IPS-18a (cell line): Measurements from ENCODE around the gene NCAPD3.

Source experiments
- H3K27ac ChIP-seq: one replicate; pipeline ENCODE4 v1.5.1; 2013; ENCODE audit warnings: low read length
- H3K27me3 ChIP-seq: one replicate; pipeline ENCODE4 v1.6.1; 2013; ENCODE audit warnings: mild to moderate bottlenecking, low read length; ENCODE audit not compliant: control insufficient read depth, insufficient read depth
- H3K36me3 ChIP-seq: one replicate; pipeline ENCODE4 v1.6.1; 2013; ENCODE audit warnings: low read depth, low read length; ENCODE audit not compliant: control insufficient read depth
- H3K4me1 ChIP-seq: one replicate; pipeline ENCODE4 v1.6.1; 2013; ENCODE audit warnings: low read depth, low read length; ENCODE audit not compliant: control insufficient read depth
- H3K4me3 ChIP-seq: one replicate; pipeline ENCODE4 v1.5.1; 2013; ENCODE audit warnings: low read length
- H3K9ac ChIP-seq: one replicate; pipeline ENCODE4 v1.6.1; 2013; ENCODE audit warnings: mild to moderate bottlenecking, low read length, moderate library complexity
- H3K9me3 ChIP-seq: one replicate; pipeline ENCODE4 v1.6.1; 2013; ENCODE audit warnings: low read depth, low read length; ENCODE audit not compliant: control insufficient read depth

NCAPD3 gene

DNA sequence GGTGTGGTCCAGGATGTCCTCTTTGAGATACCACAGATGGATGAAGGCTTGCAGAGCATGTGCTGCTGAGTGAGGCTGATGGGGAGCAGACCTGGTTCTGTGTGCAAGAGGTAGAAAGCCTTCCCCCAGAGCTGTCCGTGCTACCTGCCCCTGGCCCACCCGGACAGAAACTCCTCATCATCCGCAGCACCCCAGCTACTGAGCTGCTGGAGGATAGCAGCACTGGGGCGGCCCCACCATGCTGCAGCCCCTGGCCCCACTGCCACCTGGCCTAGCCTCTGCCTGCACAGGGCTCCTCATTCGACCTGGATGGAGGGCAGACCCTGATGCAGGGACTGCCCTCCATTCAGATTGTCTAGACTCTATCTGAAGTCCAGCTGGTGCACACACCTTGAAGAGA, 50.5 kb downstream of the NCAPD3 start:
- Histone ChIP-seq H3K4me1 (no peaks in the 10 kb centered on the region), H3K9ac (no peak overlapping the region), H3K9me3 (peaks cover 38% of the 10 kb centered on the region), H3K27ac (no peak overlapping the region), H3K36me3 (peaks cover 87% of the 10 kb centered on the region), H3K27me3 (no peaks in the 10 kb centered on the region), H3K4me3 (no peak overlapping the region)

DNA sequence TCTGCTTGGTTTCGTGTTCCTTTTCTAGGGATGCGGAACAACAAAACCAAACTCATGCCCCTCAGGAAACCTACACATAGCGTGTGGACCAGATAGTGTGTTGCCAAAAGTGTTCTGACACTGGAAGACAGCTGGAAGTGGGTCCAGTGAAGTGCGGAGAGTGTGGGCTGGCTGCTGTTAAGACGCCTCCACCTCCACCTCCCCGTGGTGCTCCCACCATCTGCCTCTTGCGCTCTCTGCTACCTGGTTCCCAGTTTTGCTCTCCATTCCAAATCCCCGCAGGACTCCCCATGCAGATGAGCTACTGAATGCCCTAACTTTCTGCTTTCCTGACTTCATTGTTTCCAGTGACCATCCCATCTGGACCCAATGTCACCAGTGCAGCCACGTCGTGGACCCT, 51.8 kb downstream of the NCAPD3 start:
- H3K27me3 ChIP-seq = no peaks in the 10 kb centered on the region
- peaks cover 81% of the 10 kb centered on the region for H3K36me3 ChIP-seq
- H3K27ac ChIP-seq = no peak overlapping the region
- no peaks in the 10 kb centered on the region for H3K4me1 ChIP-seq
- H3K9me3 ChIP-seq = peaks cover 49% of the 10 kb centered on the region
- H3K4me3 ChIP-seq = no peak overlapping the region
- H3K9ac ChIP-seq = no peak overlapping the region

- Histone ChIP-seq H3K36me3 (peaks cover 71% of the 10 kb centered on the region), H3K9me3 (peaks cover 49% of the 10 kb centered on the region), H3K27me3 (no peaks in the 10 kb centered on the region)
Observed at GRCh38 chr11:134170919-134171281, 52.9 kb downstream of the NCAPD3 start.

GRCh38 chr11:134170177-134170918, 53.4 kb downstream of the NCAPD3 start:
- no peaks in the 10 kb centered on the region for H3K27me3 ChIP-seq
- H3K9ac ChIP-seq = no peak overlapping the region
- H3K27ac ChIP-seq = no peak overlapping the region
- H3K9me3 ChIP-seq = peaks cover 55% of the 10 kb centered on the region
- H3K4me1 ChIP-seq = no peaks in the 10 kb centered on the region
- no peak overlapping the region for H3K4me3 ChIP-seq
- H3K36me3 ChIP-seq = peaks cover 71% of the 10 kb centered on the region

More at GRCh38 chr11:134170919-134171281, 52.9 kb downstream of the NCAPD3 start:
- Histone ChIP-seq H3K9ac (no peak overlapping the region), H3K4me3 (no peak overlapping the region), H3K27ac (no peak overlapping the region), H3K4me1 (no peaks in the 10 kb centered on the region)

GRCh38 chr11:134164490-134165370, 59.0 kb downstream of the NCAPD3 start:
- Histone ChIP-seq H3K4me1 (no peaks in the 10 kb centered on the region), H3K9ac (no peak overlapping the region), H3K36me3 (peaks cover 74% of the 10 kb centered on the region), H3K27ac (no peak overlapping the region), H3K4me3 (peak overlapping the region; percentile 40), H3K27me3 (no peaks in the 10 kb centered on the region), H3K9me3 (peaks cover 77% of the 10 kb centered on the region)

DNA sequence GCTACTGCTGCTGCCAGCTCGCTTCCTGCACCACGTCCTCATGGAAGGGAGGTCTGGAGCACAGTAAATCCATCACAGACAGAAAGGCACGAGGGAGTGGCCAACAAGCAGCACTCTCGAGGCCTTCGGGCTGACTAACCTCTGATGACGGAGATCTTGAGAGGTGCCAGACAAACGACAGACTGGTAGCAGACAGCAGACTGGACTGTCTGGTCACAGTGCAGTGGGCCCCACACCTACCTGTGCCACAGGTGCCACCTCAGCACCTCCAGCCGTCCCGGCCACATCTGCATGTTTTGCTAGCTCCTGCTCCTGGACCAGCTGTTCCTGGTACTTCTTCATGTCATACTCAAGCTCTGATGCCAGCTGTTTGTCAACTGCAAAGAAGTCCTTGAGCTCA, 64.1 kb downstream of the NCAPD3 start:
- Histone ChIP-seq H3K9ac (no peak overlapping the region), H3K4me1 (no peaks in the 10 kb centered on the region), H3K27me3 (no peaks in the 10 kb centered on the region), H3K4me3 (no peak overlapping the region), H3K9me3 (peaks cover 39% of the 10 kb centered on the region), H3K27ac (no peak overlapping the region), H3K36me3 (peaks cover 85% of the 10 kb centered on the region)

- H3K4me1 ChIP-seq = no peaks in the 10 kb centered on the region
- peaks cover 23% of the 10 kb centered on the region for H3K9me3 ChIP-seq
- H3K27me3 ChIP-seq = no peaks in the 10 kb centered on the region
- no peak overlapping the region for H3K4me3 ChIP-seq
- no peak overlapping the region for H3K27ac ChIP-seq
- peaks cover 80% of the 10 kb centered on the region for H3K36me3 ChIP-seq
- H3K9ac ChIP-seq = no peak overlapping the region
Observed at GRCh38 chr11:134158023-134158422, 65.7 kb downstream of the NCAPD3 start.

DNA sequence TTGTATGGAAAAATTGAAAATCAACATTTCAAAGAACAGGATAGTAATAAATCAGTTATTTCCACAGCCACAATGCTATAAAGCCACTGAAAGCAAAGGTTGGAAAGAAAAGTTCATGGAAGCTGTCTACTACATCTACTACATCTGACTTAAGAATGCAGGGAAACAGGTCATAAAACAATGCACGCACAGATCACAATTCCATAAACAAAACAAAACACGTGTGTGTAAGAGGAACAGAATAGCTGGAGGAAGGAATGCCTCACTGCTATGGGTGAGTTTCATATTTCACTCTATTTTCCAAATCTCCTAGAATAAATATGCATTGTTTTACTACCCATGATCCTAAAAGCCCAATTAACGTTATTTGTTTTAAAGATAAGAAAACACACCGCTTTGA, 66.3 kb downstream of the NCAPD3 start:
- Histone ChIP-seq H3K9ac (no peak overlapping the region), H3K27ac (no peak overlapping the region), H3K4me1 (no peaks in the 10 kb centered on the region), H3K4me3 (no peak overlapping the region), H3K9me3 (peaks cover 17% of the 10 kb centered on the region), H3K36me3 (peaks cover 80% of the 10 kb centered on the region), H3K27me3 (no peaks in the 10 kb centered on the region)

DNA sequence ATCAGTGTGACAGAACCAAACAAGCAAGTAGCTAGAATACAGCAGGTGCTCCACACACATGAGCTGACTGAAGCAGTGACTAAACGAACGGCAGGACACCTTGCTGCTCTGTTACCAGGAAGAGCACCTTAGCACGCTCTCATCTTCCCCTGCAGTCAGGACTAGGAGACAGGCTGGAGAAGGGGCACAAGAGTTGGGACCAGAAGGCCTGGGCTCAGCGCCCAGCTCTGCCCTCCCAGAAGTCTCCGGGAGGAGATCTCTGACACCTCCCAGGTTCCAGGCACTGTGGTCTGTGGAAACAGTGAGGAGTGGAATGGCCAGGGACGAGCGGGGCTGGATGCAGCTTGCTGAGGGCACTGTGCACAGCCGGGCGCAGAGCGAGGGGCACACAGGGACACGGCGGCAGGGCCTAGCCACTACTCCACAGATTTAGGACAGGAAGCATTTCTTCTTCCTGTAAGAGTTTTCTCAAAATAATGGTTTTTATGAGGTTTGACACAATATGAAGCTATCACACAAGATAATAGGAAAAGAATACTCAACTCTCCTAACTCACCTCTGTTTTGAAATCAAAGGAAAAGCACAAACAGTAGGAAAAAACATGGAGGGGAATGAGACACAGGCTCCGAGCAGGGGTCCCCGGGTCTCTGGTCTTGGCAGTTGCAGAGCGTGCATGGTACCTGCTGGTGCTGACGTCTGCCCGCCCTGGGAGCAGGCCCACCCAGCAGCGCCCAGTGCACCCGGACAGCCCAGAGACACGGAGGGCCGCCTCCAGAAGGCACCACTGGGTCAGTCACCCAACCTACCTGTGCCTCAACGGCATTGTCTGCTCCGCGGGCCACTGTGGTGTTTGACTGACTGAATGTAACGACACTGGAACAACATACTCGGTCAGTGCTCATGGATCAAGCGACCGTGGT, 67.6 kb downstream of the NCAPD3 start:
- Histone ChIP-seq H3K9ac (no peak overlapping the region), H3K27me3 (no peaks in the 10 kb centered on the region), H3K4me1 (no peaks in the 10 kb centered on the region), H3K4me3 (no peak overlapping the region), H3K36me3 (peaks cover 79% of the 10 kb centered on the region), H3K9me3 (peaks cover 5% of the 10 kb centered on the region), H3K27ac (no peak overlapping the region)

DNA sequence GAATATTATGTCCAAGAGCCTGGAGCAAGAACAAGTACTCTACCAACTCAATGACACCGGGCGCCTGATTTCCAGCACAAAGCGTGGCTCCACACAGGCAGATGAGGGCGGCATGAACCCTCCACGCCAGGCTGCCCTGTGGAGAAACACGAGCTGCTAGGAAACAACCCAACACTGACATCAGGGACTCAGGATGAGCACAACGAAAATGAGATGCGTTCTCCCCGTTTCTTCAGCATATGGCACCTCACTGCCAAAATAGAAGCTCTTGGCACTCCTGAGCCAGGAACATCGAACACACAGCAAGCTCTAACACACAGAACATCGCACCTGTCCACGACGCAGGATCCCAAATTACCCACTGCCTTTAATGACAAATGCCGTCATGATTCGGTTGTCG, 68.3 kb downstream of the NCAPD3 start:
- no peak overlapping the region for H3K4me3 ChIP-seq
- H3K27me3 ChIP-seq = no peaks in the 10 kb centered on the region
- H3K36me3 ChIP-seq = peaks cover 79% of the 10 kb centered on the region
- H3K9ac ChIP-seq = no peak overlapping the region
- no peak overlapping the region for H3K27ac ChIP-seq
- no peaks in the 10 kb centered on the region for H3K4me1 ChIP-seq
- H3K9me3 ChIP-seq = no peaks in the 10 kb centered on the region

DNA sequence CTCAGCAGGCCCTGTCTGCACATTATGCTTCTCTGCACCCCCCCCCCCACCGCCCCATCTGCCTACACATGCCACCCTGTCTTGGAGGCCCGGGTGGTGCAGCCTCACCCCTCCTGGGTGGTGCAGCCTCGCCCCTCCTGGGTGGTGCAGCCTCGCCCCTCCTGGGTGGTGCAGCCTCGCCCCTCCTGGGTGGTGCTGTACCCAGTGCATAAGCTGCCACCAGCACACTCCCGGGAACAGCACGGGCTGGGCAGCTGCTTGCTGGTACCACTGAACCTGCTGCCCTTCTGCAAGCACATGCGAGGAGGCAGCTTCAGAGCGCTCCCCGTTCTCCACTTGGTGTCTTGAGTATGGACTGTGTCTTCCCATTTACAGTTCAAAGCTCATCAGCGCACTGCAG, 69.3 kb downstream of the NCAPD3 start:
- H3K27ac ChIP-seq = no peak overlapping the region

More for the DNA sequence above, 69.3 kb downstream of the NCAPD3 start:
- Histone ChIP-seq H3K27me3 (no peaks in the 10 kb centered on the region), H3K4me3 (no peak overlapping the region), H3K9me3 (no peaks in the 10 kb centered on the region), H3K4me1 (no peaks in the 10 kb centered on the region), H3K9ac (no peak overlapping the region), H3K36me3 (peaks cover 77% of the 10 kb centered on the region)
